ENCODE results near the gene CSTF1.
"Not testable (repeated sequence)": the region's sequence is repeated elsewhere in the genome, so short reads cannot be mapped to it uniquely, and the experiment has no call there.

The CSTF1 gene

GRCh38 chr20:56368351-56369134 is 23.9 kb upstream of the CSTF1 start:
- no peak for DNase-seq (ENCODE audit: low read depth in 1 of 2, low spot score in 1 of 2)

GRCh38 chr20:56369179-56369578 is 23.3 kb upstream of the CSTF1 start:
- DNase-seq (ENCODE audit: low read depth in 1 of 2, low spot score in 1 of 2), result no peak

DNA sequence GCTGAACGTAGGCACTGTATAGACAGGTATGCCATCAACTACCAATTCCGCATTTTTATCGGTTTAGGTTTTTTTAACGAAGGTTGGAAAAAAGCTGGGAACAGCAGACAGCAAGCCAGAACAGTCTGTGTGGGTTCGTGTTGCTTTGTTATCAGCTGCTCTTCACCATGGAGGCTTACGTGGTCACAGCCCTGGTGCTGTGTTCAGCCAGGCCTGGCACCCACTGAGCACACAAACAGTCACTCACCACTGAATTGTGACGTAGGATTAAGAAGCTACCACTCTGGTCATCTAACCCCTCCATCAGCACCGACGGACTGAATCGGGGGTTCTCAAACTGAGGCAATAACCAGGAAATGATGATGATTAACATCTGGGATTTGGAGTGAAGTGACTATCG is 20.5 kb upstream of the CSTF1 start:
- DNase-seq (ENCODE audit: low read depth in 1 of 2, low spot score in 1 of 2), result no peak

GRCh38 chr20:56372850-56373249 is 19.6 kb upstream of the CSTF1 start:
- no peak for DNase-seq (ENCODE audit: low read depth in 1 of 2, low spot score in 1 of 2)

- no peak for DNase-seq (ENCODE audit: low read depth in 1 of 2, low spot score in 1 of 2)
Measured at GRCh38 chr20:56373942-56374341, 18.5 kb upstream of the CSTF1 start.

DNA sequence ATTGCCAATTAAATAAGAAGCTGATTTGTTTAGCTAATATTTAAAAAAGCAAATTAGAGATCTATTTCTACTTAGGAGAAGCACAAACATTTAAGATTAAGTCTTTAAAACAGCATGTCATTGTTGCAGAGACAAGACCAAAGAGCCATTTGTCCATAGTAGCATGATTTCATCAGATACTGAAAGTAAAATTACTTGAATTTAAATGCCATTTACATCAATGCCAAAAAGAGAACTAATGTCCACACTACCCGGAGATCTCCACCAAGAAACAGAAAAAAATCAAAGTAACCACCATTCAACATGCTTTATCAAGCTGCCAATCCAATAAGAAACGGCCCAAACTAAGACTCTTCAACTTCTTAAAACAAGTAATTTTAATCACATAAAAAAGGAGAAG is 16.1 kb upstream of the CSTF1 start:
- DNase-seq (ENCODE audit: low read depth in 1 of 2, low spot score in 1 of 2), result no peak

DNA sequence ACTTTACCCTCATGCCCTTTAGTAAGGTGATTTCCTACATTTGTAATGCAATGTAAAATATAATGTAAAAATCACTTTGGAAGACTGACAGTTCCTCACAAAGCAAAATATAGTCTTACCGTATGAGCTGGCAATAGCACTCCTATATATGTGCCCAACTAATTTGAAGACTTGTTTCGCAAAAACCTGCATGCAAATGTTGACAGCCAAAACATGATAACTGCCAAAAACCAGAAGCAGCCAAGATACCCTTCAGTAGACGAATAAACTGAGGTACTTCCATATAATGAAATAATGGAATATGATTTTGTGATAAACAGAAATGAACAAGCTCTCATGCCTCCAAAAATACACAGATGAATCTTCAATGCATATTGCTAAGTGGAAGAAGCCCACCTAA is 14.1 kb upstream of the CSTF1 start:
- no peak for DNase-seq (ENCODE audit: low read depth in 1 of 2, low spot score in 1 of 2)

GRCh38 chr20:56380375-56380774 is 12.1 kb upstream of the CSTF1 start:
- DNase-seq (ENCODE audit: low read depth in 1 of 2, low spot score in 1 of 2), result no peak

GRCh38 chr20:56381501-56381900 is 10.9 kb upstream of the CSTF1 start:
- DNase-seq (ENCODE audit: low read depth in 1 of 2, low spot score in 1 of 2), result no peak

DNA sequence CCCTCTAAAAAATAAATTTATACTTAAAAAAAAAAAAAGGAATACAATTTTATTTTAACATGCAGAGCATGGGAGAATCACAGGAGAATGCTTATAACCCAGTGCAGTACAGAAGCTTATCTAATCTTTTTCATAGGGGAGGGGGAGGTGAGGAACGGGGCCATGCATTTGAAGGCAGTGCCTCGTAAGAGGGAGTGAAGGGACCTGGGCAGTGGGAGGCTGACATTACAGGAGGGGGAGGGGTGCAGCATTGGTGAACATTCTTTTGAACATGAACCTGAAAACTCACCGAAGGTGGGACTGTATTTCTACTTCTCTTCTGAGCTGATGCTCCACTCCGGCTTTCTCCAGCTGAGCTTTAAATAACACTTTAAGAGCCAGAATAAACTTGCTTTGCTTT is 9.7 kb upstream of the CSTF1 start:
- no peak for DNase-seq (ENCODE audit: low read depth in 1 of 2, low spot score in 1 of 2)

- DNase-seq (ENCODE audit: low read depth in 1 of 2, low spot score in 1 of 2), result no peak
Measured at GRCh38 chr20:56383334-56383733, 9.1 kb upstream of the CSTF1 start.

GRCh38 chr20:56385130-56385529 is 7.3 kb upstream of the CSTF1 start:
- no peak for DNase-seq (ENCODE audit: low read depth in 1 of 2, low spot score in 1 of 2)

- no peak for DNase-seq (ENCODE audit: low read depth in 1 of 2, low spot score in 1 of 2)
Measured at GRCh38 chr20:56386219-56386618, 6.2 kb upstream of the CSTF1 start.

DNA sequence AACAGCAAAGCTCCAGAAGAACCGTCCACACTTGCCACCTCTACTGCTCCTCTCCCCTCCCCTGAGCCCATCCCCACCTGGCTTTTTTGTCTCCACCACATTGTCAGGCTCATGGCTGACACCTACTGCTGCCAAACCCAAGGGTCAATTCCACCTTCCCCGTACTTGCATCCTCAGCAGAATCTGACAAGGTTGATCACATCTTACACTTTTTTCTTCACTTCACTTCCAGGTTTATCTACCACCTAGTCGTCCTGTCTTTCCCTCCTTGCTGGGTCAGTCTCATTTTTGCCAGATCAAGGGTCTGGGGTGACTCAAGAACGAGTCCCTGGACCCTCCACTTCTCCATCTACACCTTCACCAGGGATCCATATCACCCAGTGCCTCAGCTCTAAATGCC is 3.6 kb upstream of the CSTF1 start:
- no peak for DNase-seq (ENCODE audit: low read depth in 1 of 2, low spot score in 1 of 2)

DNA sequence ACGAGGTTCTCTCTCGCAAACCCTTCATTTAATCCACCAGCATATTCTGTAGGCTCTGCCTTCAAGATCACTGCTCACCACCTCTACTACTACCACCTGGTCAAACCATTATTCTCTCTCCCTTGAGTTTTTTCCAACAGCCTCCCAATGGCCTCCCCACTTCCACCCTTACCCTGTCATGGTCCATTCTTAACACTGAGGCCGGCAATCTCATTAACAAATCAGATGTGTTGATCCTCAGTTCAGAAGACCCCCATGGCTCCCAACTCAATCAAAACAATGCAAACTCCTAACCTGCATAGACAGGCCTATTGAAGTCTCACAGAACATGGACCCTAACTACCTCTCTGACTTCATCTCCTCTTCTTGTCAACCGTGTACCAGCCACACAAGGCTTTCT is 2.6 kb upstream of the CSTF1 start:
- no peak for DNase-seq (ENCODE audit: low read depth in 1 of 2, low spot score in 1 of 2)

DNA sequence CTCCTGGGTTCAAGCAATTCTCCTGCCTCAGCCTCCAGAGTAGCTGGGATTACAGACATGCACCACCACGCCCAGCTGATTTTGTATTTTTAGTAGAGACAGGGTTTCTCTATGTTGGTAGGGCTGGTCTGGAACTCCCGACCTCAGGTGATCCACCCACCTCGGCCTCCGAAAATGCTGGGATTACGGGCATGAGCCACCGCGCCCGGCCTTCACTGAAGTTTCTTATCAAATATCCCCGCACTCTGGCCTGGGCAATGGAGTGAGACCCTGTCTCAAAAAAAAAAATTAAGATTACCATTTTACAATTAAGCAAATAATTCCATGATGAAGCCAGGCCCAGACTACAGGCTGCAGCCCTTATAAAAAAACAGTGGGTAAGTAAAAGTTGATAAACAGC is 2.0 kb upstream of the CSTF1 start:
- not testable (repeated sequence) for DNase-seq (ENCODE audit: low read depth in 1 of 2, low spot score in 1 of 2)

DNA sequence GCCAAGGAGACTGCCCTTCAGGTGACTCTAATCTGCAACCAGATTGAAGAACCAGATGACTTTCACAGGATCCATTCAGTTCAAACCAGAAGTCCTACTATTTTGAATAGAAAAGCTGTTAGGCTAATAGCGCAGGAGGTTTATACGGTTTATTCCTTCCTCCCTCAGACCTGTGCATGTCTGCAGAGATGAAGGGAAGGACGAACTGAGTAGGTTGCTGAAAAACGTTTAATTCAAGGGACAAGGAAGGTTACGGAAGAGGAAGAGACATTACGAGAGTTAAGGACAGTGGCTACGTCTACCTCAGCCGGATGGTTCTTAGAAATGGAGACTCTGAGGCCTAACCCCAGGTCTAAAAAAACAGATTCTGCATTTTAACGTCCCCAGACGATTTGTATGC is 1.4 kb upstream of the CSTF1 start:
- DNase-seq (ENCODE audit: low read depth in 1 of 2, low spot score in 1 of 2), result no peak

- no peak for DNase-seq (ENCODE audit: low read depth in 1 of 2, low spot score in 1 of 2)
Measured at GRCh38 chr20:56391596-56392131, 781 bp upstream of the CSTF1 start.

DNA sequence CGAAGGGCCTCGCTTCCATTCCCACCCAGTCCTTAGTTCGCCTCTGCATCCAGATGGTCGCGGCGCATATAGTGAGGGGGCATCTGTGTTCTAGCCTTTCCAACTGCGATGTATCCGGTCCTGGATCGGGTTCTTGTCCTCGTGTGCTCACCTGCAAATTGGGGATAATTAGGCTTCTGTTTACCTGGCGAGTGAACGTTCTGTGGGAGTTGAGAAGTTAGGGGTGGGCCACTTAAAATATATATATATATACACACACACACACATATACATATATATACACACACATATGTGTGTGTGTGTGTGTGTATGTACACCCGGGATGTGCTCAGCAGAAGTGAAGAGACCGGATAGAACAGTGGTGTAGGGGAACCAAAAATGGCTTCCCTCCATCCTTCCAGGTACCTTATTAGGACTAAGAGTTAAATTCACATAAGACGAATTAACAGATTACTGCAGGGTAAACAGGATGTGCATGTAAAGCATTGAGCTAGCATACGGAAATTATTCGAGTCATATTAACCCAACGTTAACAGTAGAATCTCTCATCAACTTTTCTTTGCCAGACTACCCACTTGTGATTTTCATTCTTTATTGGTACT is 537 bp downstream of the CSTF1 start:
- no peak for DNase-seq (ENCODE audit: low read depth in 1 of 2, low spot score in 1 of 2)

DNA sequence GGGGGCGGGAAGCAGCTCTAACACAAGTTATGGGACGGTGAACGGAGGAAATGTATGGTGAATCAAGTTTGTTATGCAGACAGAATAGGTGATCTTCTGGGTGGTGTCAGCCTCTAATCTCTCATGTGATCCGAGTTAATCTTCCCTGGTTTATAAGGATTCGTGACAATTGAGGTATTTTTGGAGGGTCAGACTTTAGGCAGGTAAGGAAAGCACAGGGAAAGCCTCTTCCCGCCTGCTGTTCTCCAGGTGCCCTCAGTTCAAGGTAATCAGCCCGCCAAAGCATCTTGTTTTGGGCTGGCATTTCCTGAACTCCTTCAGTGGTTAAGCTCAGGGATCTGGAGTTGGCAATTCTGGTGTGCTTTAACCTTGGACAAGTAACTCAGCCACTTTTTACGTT is 1.2 kb downstream of the CSTF1 start:
- no peak for DNase-seq (ENCODE audit: low read depth in 1 of 2, low spot score in 1 of 2)

GRCh38 chr20:56395166-56395565 is 2.7 kb downstream of the CSTF1 start:
- no peak for DNase-seq (ENCODE audit: low read depth in 1 of 2, low spot score in 1 of 2)

- peak in 1 of 2 donors; percentile 36 for DNase-seq (ENCODE audit: low read depth in 1 of 2, low spot score in 1 of 2)
Measured at GRCh38 chr20:56400001-56400640, 7.7 kb downstream of the CSTF1 start.

Measured in activated T-helper 1 cell treated with anti-CD3 and anti-CD28 coated beads, Interleukin-2, amount 50 U/mL, for 16 hours (primary cell).